GM13977 (cell line): ENCODE measurements around the gene DCTN2.

Source experiments
- DNase-seq: peaks from one replicate; pipeline ENCODE4 v3.0.0; 2012; ENCODE audit warnings: low spot score
- CTCF ChIP-seq: IDR thresholded peaks from 2 replicates; pipeline ENCODE4 v1.5.1; 2012; ENCODE audit warnings: mild to moderate bottlenecking, control low read depth; ENCODE audit not compliant: insufficient read depth; ENCODE audit errors: extremely low read depth, missing control alignments
- in situ Hi-C: fragments of 300-500 bp; cut with MboI; formaldehyde crosslinking; loops from one replicate; pipeline ENCODE4 v1.12.0; 2022; ENCODE audit warnings: low sequenced_read_pairs, low pct_unique_long_range_greater_than_20kb, mixed read lengths, inconsistent platforms; ENCODE audit not compliant: unreplicated experiment

The DCTN2 gene

GRCh38 chr12:57528831-57529555 is 18.0 kb downstream of the DCTN2 start:
- TF ChIP-seq CTCF: no peak
- in situ Hi-C loops: no loop called here
- DNase-seq: no peak

- no peak for DNase-seq
- no peak for TF ChIP-seq CTCF
- in situ Hi-C loops: no loop called here
Observed at GRCh38 chr12:57528176-57528575, 18.8 kb downstream of the DCTN2 start.

GRCh38 chr12:57527184-57527583 is 19.8 kb downstream of the DCTN2 start:
- in situ Hi-C loops: no loop called here
- TF ChIP-seq CTCF: no peak
- DNase-seq: no peak

- no peak for TF ChIP-seq CTCF
- in situ Hi-C loops: no loop called here
- no peak for DNase-seq
Observed at GRCh38 chr12:57526477-57527126, 20.4 kb downstream of the DCTN2 start.

GRCh38 chr12:57525615-57526383 is 21.2 kb downstream of the DCTN2 start:
- DNase-seq: no peak
- in situ Hi-C loops: no loop called here
- TF ChIP-seq CTCF: no peak

GRCh38 chr12:57524814-57525614 is 22.0 kb downstream of the DCTN2 start:
- TF ChIP-seq CTCF: no peak
- no peak for DNase-seq
- in situ Hi-C loops: no loop called here
